Upper lobe of left lung (tissue), 4 donors: ENCODE results near the gene HNRNPAB.

Experiments
- CTCF ChIP-seq, 6 experiments: fragments of 450-650 bp in 4 of 6; fragments of 200-600 bp in 2 of 6; sonication (generic) in 2 of 6; IDR thresholded peaks; one replicate each; pipeline ENCODE4 v1.5.1; 2016 to 2019; ENCODE audit warnings: antibody characterized with exemption in 6 of 6
- EP300 ChIP-seq, 4 donors: sonication (generic); formaldehyde crosslinking; IDR thresholded peaks; one replicate each; pipeline ENCODE4 v1.5.1; 2017; ENCODE audit warnings: antibody characterized with exemption in 4 of 4, control low read depth in 2 of 4
- POLR2A ChIP-seq, 4 donors: fragments of 450-650 bp; IDR thresholded peaks; one replicate each; pipeline ENCODE4 v1.5.1; 2016 to 2017; ENCODE audit warnings: antibody characterized with exemption in 4 of 4, mild to moderate bottlenecking in 2 of 4
- POLR2AphosphoS5 ChIP-seq, 2 donors: sonication (generic); formaldehyde crosslinking; IDR thresholded peaks; one replicate each; pipeline ENCODE4 v1.5.1; 2017; ENCODE audit warnings: antibody characterized with exemption in 2 of 2

- TF ChIP-seq POLR2A (IDR thresholded peaks at IDR 0.05), result no peak
- no peak for TF ChIP-seq CTCF (IDR thresholded peaks at IDR 0.05)
- no peak for TF ChIP-seq EP300 (IDR thresholded peaks at IDR 0.05)
- no peak for TF ChIP-seq POLR2AphosphoS5 (IDR thresholded peaks at IDR 0.05)
Measured at GRCh38 chr5:178244576-178244975, 40.2 kb downstream of the HNRNPAB start.
